ENCODE data around the gene GPATCH3. TPM values are rescaled to one million over a fixed set of nuclear protein-coding genes. Genes with fewer than 3 reads are reported as not detected.
A peak's percentile ranks its signal among the peaks of the same experiment; 100 is the strongest.

Gene GPATCH3
- total and polyA plus RNA-seq, 2 experiments from 2014 or later = 9.5 to 18.4 TPM

GRCh38 chr1:26853156-26853555 lies 47.1 kb downstream of the GPATCH3 start:
- no peak overlapping the region for H3K4me2 ChIP-seq
- no peak overlapping the region for H3K27ac ChIP-seq
- no peaks in the 10 kb centered on the region for H3K9me3 ChIP-seq (ENCODE audit: low read depth)
- no peak overlapping the region for H3K4me3 ChIP-seq
- no peak overlapping the region for H2AFZ ChIP-seq
- TF ChIP-seq CTCF (IDR thresholded peaks at IDR 0.05; ENCODE audit: poor library complexity) (peak; percentile 70), EZH2 (IDR thresholded peaks at IDR 0.05; ENCODE audit: borderline replicate concordance) (no peak), EZH2phosphoT487 (IDR thresholded peaks at IDR 0.05; ENCODE audit: low read depth, severe bottlenecking, unreplicated experiment) (no peak)
- H3K36me3 ChIP-seq (replicated peaks; ENCODE audit: insufficient read depth, low read depth) = no peaks in the 10 kb centered on the region
- H3K9me2 ChIP-seq (replicated peaks; ENCODE audit: insufficient read depth) = no peaks in the 10 kb centered on the region
- DNase-seq (ENCODE audit: low spot score) = peak; percentile 89
- H3K79me2 ChIP-seq = no peaks in the 10 kb centered on the region
- H4K20me1 ChIP-seq (ENCODE audit: insufficient read depth, poor library complexity, severe bottlenecking) = no peaks in the 10 kb centered on the region
- H3K4me1 ChIP-seq (ENCODE audit: insufficient read depth) = no peaks in the 10 kb centered on the region
- H3K27me3 ChIP-seq = no peaks in the 10 kb centered on the region
- 43% methylated on average over 3 of the region's 3 CpGs for WGBS (ENCODE audit: low lambda C conversion rate, missing lambda C conversion rate)

GRCh38 chr1:26852701-26853100 lies 47.6 kb downstream of the GPATCH3 start:
- no peak for DNase-seq (ENCODE audit: low spot score)
- Histone ChIP-seq H3K27ac (no peak overlapping the region), H3K9me2 (replicated peaks; ENCODE audit: insufficient read depth) (no peaks in the 10 kb centered on the region), H3K4me1 (ENCODE audit: insufficient read depth) (no peaks in the 10 kb centered on the region), H3K4me3 (no peak overlapping the region), H3K27me3 (no peaks in the 10 kb centered on the region), H3K9me3 (ENCODE audit: low read depth) (no peaks in the 10 kb centered on the region), H3K36me3 (replicated peaks; ENCODE audit: insufficient read depth, low read depth) (no peaks in the 10 kb centered on the region), H3K79me2 (no peaks in the 10 kb centered on the region), H3K4me2 (no peak overlapping the region), H4K20me1 (ENCODE audit: insufficient read depth, poor library complexity, severe bottlenecking) (no peaks in the 10 kb centered on the region), H2AFZ (no peak overlapping the region)
- 72% methylated on average over 9 of the region's 9 CpGs for WGBS (ENCODE audit: low lambda C conversion rate, missing lambda C conversion rate)
- TF ChIP-seq EZH2 (IDR thresholded peaks at IDR 0.05; ENCODE audit: borderline replicate concordance) (no peak), EZH2phosphoT487 (IDR thresholded peaks at IDR 0.05; ENCODE audit: low read depth, severe bottlenecking, unreplicated experiment) (no peak), CTCF (IDR thresholded peaks at IDR 0.05; ENCODE audit: poor library complexity) (no peak)

- no peaks in the 10 kb centered on the region for H4K20me1 ChIP-seq (ENCODE audit: insufficient read depth, poor library complexity, severe bottlenecking)
Observed at GRCh38 chr1:26851106-26851684, 49.1 kb downstream of the GPATCH3 start.

More at GRCh38 chr1:26851106-26851684, 49.1 kb downstream of the GPATCH3 start:
- H3K27ac ChIP-seq = no peak overlapping the region
- no peaks in the 10 kb centered on the region for H3K79me2 ChIP-seq
- no peaks in the 10 kb centered on the region for H3K4me1 ChIP-seq (ENCODE audit: insufficient read depth)
- no peaks in the 10 kb centered on the region for H3K9me3 ChIP-seq (ENCODE audit: low read depth)
- no peak for TF ChIP-seq EZH2phosphoT487 (IDR thresholded peaks at IDR 0.05; ENCODE audit: low read depth, severe bottlenecking, unreplicated experiment)
- TF ChIP-seq CTCF (IDR thresholded peaks at IDR 0.05; ENCODE audit: poor library complexity) = peak; percentile 6
- no peak for TF ChIP-seq EZH2 (IDR thresholded peaks at IDR 0.05; ENCODE audit: borderline replicate concordance)
- no peaks in the 10 kb centered on the region for H3K27me3 ChIP-seq
- no peaks in the 10 kb centered on the region for H3K9me2 ChIP-seq (replicated peaks; ENCODE audit: insufficient read depth)
- WGBS (ENCODE audit: low lambda C conversion rate, missing lambda C conversion rate) = 95% methylated on average over 12 of the region's 12 CpGs
- no peak overlapping the region for H3K4me3 ChIP-seq
- no peak overlapping the region for H3K4me2 ChIP-seq
- no peak for DNase-seq (ENCODE audit: low spot score)
- H3K36me3 ChIP-seq (replicated peaks; ENCODE audit: insufficient read depth, low read depth) = no peaks in the 10 kb centered on the region
- H2AFZ ChIP-seq = no peak overlapping the region
